HepG2 (cell line): ENCODE results near the gene FGA. TPM values are rescaled to one million over a fixed set of nuclear protein-coding genes. Genes with fewer than 3 reads are reported as not detected.
A peak's percentile ranks its signal among the peaks of the same experiment; 100 is the strongest.

Experiments used
- ARNT ChIP-seq: fragments of 450-650 bp; IDR thresholded peaks from 2 replicates; pipeline ENCODE4 v1.6.1; 2017
- BCL6 ChIP-seq: IDR thresholded peaks from 2 replicates; pipeline ENCODE4 v1.6.1; 2016; ENCODE audit warnings: missing genetic modification reagents, missing compliant biosample characterization
- CREB1 ChIP-seq, 2 experiments: fragments of 450-650 bp in 1 of 2; IDR thresholded peaks; 2 replicates each; pipeline ENCODE4 v1.6.1; 2016 to 2017; ENCODE audit warnings: control low read depth in 1 of 2, mild to moderate bottlenecking in 1 of 2, missing compliant biosample characterization in 1 of 2, missing genetic modification characterization in 1 of 2
- HNF4A ChIP-seq: sonication (generic); formaldehyde crosslinking; IDR thresholded peaks from 2 replicates; pipeline ENCODE4 v1.4.0; 2020; ENCODE audit warnings: missing genetic modification reagents
- IKZF4 ChIP-seq: sonication (generic); formaldehyde crosslinking; IDR thresholded peaks from 2 replicates; pipeline ENCODE4 v1.5.1; 2020; ENCODE audit warnings: borderline replicate concordance, mild to moderate bottlenecking, low read depth, missing genetic modification reagents; ENCODE audit errors: not compliant biosample characterization
- IRX3 ChIP-seq: sonication (generic); formaldehyde crosslinking; IDR thresholded peaks from 2 replicates; pipeline ENCODE4 v1.8.1; 2023; ENCODE audit warnings: mild to moderate bottlenecking, low read depth, missing genetic modification reagents, borderline replicate concordance
- MLLT10 ChIP-seq: sonication (generic); formaldehyde crosslinking; IDR thresholded peaks from 2 replicates; pipeline ENCODE4 v1.4.0; 2020; ENCODE audit warnings: missing genetic modification reagents
- NCOA5 ChIP-seq: sonication (generic); formaldehyde crosslinking; IDR thresholded peaks from 2 replicates; pipeline ENCODE4 v1.4.0; 2020; ENCODE audit warnings: missing genetic modification reagents
- NRL ChIP-seq: sonication (generic); formaldehyde crosslinking; IDR thresholded peaks from 2 replicates; pipeline ENCODE4 v1.5.0; 2020; ENCODE audit warnings: missing genetic modification reagents, mild to moderate bottlenecking, moderate library complexity, borderline replicate concordance
- PAXIP1 ChIP-seq: sonication (generic); formaldehyde crosslinking; conservative IDR thresholded peaks from 2 replicates; pipeline ENCODE4 v1.4.0; 2020; ENCODE audit warnings: mild to moderate bottlenecking, missing genetic modification reagents, moderate library complexity
- PCBP1 ChIP-seq: fragments of 200-400 bp; formaldehyde crosslinking; IDR thresholded peaks from 2 replicates; pipeline ENCODE4 v1.6.1; 2017; ENCODE audit warnings: mild to moderate bottlenecking, low read depth, low read length, borderline replicate concordance
- RFX1 ChIP-seq: fragments of 450-650 bp; IDR thresholded peaks from 2 replicates; pipeline ENCODE4 v1.6.1; 2017
- SAFB2 ChIP-seq: sonication (generic); formaldehyde crosslinking; IDR thresholded peaks from 2 replicates; pipeline ENCODE4 v1.5.1; 2020; ENCODE audit warnings: missing genetic modification reagents, low read depth, mild to moderate bottlenecking, borderline replicate concordance
- SALL1 ChIP-seq: sonication (generic); formaldehyde crosslinking; IDR thresholded peaks from 2 replicates; pipeline ENCODE4 v1.8.0; 2022; ENCODE audit warnings: mild to moderate bottlenecking, missing genetic modification reagents
- SP4 ChIP-seq: sonication (generic); formaldehyde crosslinking; IDR thresholded peaks from 2 replicates; pipeline ENCODE4 v1.8.1; 2023; ENCODE audit warnings: mild to moderate bottlenecking, missing genetic modification reagents
- SRF ChIP-seq: IDR thresholded peaks from 2 replicates; pipeline ENCODE4 v1.6.1; 2011; ENCODE audit warnings: mild to moderate bottlenecking, low read depth, low read length, moderate library complexity
- TBP ChIP-seq: sonication (generic); formaldehyde crosslinking; IDR thresholded peaks from 2 replicates; pipeline ENCODE4 v1.5.0; 2020; ENCODE audit warnings: missing genetic modification reagents
- ZFP36L1 ChIP-seq: sonication (generic); formaldehyde crosslinking; IDR thresholded peaks from 2 replicates; pipeline ENCODE4 v1.8.0; 2022; ENCODE audit warnings: mild to moderate bottlenecking, missing genetic modification reagents, moderate library complexity
- ZNF329 ChIP-seq: sonication (generic); formaldehyde crosslinking; IDR thresholded peaks from 2 replicates; pipeline ENCODE4 v1.9.0; 2021; ENCODE audit warnings: low read depth, mild to moderate bottlenecking, missing genetic modification reagents
- ZNF33B ChIP-seq: sonication (generic); formaldehyde crosslinking; IDR thresholded peaks from 2 replicates; pipeline ENCODE4 v1.5.1; 2020; ENCODE audit warnings: mild to moderate bottlenecking, missing genetic modification reagents
- ZNF580 ChIP-seq: IDR thresholded peaks from 2 replicates; pipeline ENCODE4 v1.6.1; 2016; ENCODE audit warnings: low read depth, borderline replicate concordance
- polyA plus RNA-seq, 8 experiments: library from polyadenylated mRNA; depleted of rRNA in 3 of 8; stranded (reverse) in 7 of 8; unstranded in 1 of 8; fragments of >200 nt; fragmentation: Illumina TruSeq in 4 of 8; extraction: Trizol in 4 of 8; gene quantifications; 2 replicates each; pipeline versions ENCODE4 v1.2.1 to v1.2.3, GENCODE V29; 2011 to 2016; ENCODE audit warnings: low read depth in 4 of 8, missing spikeins in 1 of 8, mixed read lengths in 1 of 8; ENCODE audit not compliant: insufficient read depth in 1 of 8
- total RNA-seq, 5 experiments: library from RNA; depleted of rRNA; stranded (reverse); fragments of >200 nt; fragmentation: Illumina TruSeq; extraction: Trizol; gene quantifications; 2 replicates each; pipeline ENCODE4 v1.2.3, GENCODE V29; 2016; ENCODE audit warnings: low read depth in 1 of 5
- TF ChIP-seq, protein P1 (sequence below): IDR thresholded peaks from 2 replicates; pipeline ENCODE4 v1.6.1; 2016; ENCODE audit warnings: missing compliant biosample characterization, missing genetic modification reagents, borderline replicate concordance
- TF ChIP-seq, protein P2 (sequence below): IDR thresholded peaks from 2 replicates; pipeline ENCODE4 v1.6.1; 2012; ENCODE audit warnings: low read length, improper control_type of control experiment

FGA gene
- total and polyA plus RNA-seq, 2 of the 13 experiments (the other 11 are each of a cell fraction or from before 2014, with no cell fraction given), result 640 to 1,523 TPM

DNA sequence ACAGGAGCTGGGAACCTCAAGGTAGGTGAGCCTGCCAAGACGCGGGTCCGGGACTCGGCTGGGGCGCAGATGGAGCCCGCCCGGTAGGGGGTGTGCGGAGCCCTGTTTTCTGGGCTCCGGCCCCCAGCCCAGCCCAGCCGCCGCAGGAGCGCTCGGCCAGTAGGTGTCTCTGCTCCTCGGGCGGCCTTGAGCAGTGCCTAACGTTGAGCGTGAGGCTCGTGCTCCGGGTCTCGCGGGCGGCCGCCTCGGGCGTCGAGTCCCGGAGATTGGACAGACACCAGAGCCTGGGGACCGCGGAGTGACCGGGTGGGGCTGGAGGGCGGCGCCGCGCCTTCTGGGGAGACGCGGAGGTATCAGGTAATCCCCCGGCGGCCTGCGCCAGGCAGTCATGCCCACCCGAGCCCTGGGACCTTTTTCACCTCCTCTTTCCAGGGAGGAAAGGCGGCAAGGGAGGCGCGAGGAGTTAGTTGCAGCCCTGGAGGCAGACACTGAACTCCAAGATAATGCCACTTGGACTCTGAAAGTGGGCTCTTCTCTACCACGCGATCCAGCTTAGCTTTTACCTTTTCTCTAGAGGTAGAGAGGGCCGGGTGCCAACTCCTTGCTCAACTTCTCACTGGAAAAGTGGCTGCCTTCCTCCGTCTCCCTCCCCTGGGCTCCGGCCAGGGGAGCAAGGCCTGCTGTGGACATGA is 36.4 kb upstream of the FGA start (continued):
- TF ChIP-seq ZNF329 (no peak), RFX1 (no peak), ZNF33B (CRISPR knock-in tag) (no peak), NRL (CRISPR knock-in tag) (peak; percentile 84), PCBP1 (no peak), SRF (no peak), SAFB2 (CRISPR knock-in tag) (no peak), ARNT (no peak), IKZF4 (no peak), SALL1 (peak; percentile 71), NCOA5 (no peak), HNF4A (CRISPR knock-in tag) (no peak), MLLT10 (CRISPR knock-in tag) (no peak), CREB1 (IDR thresholded peaks at IDR 0.05) (no peak), CREB1 (CRISPR knock-in tag; IDR thresholded peaks at IDR 0.05) (no peak), IRX3 (CRISPR knock-in tag) (no peak), TBP (no peak), PAXIP1 (CRISPR knock-in tag) (0 out of 2 replicates have a peak, but pooled peaks have one; percentile 19), SP4 (CRISPR knock-in tag) (no peak), ZNF580 (CRISPR knock-in tag) (no peak), BCL6 (CRISPR knock-in tag) (peak; percentile 42; the same call in 1 of the 2 replicates), ZFP36L1 (no peak)
- TF ChIP-seq, protein P1, sequence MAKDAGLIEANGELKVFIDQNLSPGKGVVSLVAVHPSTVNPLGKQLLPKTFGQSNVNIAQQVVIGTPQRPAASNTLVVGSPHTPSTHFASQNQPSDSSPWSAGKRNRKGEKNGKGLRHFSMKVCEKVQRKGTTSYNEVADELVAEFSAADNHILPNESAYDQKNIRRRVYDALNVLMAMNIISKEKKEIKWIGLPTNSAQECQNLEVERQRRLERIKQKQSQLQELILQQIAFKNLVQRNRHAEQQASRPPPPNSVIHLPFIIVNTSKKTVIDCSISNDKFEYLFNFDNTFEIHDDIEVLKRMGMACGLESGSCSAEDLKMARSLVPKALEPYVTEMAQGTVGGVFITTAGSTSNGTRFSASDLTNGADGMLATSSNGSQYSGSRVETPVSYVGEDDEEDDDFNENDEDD (CRISPR knock-in tag), result peak; percentile 80; the same call in 1 of the 2 replicates
- TF ChIP-seq, protein P2, sequence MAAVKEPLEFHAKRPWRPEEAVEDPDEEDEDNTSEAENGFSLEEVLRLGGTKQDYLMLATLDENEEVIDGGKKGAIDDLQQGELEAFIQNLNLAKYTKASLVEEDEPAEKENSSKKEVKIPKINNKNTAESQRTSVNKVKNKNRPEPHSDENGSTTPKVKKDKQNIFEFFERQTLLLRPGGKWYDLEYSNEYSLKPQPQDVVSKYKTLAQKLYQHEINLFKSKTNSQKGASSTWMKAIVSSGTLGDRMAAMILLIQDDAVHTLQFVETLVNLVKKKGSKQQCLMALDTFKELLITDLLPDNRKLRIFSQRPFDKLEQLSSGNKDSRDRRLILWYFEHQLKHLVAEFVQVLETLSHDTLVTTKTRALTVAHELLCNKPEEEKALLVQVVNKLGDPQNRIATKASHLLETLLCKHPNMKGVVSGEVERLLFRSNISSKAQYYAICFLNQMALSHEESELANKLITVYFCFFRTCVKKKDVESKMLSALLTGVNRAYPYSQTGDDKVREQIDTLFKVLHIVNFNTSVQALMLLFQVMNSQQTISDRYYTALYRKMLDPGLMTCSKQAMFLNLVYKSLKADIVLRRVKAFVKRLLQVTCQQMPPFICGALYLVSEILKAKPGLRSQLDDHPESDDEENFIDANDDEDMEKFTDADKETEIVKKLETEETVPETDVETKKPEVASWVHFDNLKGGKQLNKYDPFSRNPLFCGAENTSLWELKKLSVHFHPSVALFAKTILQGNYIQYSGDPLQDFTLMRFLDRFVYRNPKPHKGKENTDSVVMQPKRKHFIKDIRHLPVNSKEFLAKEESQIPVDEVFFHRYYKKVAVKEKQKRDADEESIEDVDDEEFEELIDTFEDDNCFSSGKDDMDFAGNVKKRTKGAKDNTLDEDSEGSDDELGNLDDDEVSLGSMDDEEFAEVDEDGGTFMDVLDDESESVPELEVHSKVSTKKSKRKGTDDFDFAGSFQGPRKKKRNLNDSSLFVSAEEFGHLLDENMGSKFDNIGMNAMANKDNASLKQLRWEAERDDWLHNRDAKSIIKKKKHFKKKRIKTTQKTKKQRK, result no peak
